Measurements from ENCODE around the gene MYO18B.
"Not testable (repeated sequence)": the region's sequence is repeated elsewhere in the genome, so short reads cannot be mapped to it uniquely, and the experiment has no call there.

Gene MYO18B

DNA sequence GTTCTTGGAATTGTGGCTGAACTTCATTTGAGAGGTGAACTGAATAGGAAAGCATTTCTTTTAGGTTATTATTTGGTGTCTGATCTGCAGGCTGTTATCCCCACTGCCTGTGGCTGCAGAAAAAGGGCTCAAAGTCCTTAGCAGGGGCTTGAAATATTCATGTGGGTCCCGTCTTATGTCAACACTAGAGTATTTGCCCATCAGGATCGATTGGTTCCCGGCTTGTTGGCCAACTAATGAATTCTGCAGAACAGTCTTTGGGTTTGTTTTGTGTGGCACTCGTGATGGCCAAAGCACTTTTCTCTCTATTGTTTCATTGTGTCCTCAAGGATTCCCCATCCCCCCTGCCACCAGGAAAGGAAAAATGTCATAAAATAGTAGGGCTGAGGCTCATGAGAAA is 211.9 kb downstream of the MYO18B start:
- no peak for DNase-seq

DNA sequence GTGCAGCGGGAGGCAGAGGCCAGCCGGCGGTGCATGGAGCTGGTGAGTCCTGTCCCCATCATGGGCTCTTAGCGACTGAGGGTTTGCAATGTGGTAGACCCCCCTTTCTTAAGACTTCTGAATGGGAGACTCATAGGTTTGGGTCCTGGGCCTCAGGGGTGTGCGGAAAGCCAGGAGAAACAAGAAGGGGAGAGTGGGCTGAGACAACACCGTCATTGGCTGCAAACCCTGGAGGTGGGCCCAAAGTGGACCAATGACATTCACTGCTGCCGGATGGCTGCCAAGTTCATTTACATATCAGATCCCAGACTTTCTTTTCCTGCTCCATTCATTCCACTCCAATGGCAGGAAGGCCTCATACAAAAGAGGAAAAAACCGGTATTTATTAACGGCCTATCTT is 213.3 kb downstream of the MYO18B start:
- no peak for DNase-seq

DNA sequence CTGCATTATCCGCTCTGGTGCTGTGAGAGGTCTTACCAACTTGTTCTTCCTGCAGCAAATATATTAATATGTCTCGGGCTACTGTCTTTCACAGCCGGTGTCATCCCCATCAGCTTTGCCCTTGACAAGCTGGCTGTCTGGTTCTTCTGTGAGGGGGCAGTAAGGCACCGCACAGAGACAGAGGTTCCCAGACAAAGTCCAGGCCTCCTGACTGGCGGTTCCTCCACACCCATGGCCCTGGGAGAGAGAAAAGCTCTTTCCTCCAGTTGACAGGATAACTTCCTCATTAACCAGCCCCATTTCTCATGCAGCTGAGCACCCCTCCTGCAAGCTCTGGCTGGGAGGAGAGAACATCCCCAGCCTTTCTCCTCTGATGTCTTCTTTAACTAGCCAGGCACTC is 214.8 kb downstream of the MYO18B start:
- no peak for DNase-seq

DNA sequence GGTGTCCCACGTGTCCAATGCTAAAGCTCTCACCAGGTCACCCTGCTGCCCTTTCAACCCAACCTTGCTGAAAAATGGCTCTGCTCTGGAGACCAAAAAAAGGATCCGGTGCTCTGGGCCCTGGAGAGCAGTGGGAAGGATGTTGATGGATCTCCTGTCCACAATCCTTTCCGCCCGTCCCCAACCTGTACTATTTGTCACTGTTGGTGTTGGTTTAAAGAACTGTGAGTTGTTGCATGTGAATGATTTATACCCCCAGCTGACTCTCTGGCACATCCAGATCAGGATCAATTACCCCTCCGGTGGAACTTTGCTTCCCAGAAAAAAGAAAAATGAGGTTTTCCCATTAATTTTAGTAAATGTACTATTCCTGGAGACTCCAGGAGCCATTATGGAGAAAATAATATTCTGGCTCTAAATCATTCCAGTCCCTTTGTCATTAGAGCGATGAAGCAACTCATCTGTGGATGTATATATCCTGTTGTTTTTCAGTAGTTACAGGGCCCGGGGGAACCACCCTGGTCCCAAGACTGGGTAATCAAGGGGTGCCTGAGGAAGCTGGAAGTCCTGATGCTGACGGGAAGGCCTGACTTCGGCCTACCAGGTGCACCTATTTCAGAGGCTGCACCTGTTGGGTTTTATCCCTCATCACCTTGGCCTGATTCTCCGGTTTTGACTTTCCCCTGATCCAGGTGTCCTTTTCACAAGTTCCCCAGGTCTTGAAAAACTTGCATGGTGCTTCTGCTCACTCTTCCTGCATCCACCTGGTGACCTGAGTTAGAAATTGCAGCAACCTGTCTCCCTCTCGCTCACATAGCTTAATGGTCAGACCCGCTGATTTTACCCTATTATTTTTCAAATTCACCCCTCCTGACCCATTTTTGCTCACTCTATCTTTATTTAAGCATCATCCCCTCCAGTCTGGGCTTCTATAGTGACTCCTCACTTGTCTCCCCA is 218.1 kb downstream of the MYO18B start:
- DNase-seq: no peak

DNA sequence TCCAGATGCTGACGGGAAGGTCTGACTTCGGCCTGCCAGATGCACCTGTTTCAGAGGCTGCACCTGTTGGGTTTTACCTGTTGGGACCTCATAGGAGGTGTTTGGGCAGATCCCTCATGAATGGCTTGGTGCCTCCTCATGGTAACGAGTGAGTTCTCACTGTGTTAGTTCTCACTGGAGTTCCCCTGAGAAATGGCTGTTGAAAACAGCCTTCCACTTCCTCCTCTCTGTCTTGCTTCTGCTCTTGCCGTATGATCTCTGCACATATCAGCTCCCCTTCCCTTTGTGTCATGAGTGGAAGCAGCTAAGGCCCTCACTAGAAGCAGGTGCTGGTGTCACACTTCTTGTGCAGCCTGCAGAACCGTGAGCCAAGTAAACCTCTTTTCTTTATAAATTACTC is 219.7 kb downstream of the MYO18B start:
- no peak for DNase-seq

DNA sequence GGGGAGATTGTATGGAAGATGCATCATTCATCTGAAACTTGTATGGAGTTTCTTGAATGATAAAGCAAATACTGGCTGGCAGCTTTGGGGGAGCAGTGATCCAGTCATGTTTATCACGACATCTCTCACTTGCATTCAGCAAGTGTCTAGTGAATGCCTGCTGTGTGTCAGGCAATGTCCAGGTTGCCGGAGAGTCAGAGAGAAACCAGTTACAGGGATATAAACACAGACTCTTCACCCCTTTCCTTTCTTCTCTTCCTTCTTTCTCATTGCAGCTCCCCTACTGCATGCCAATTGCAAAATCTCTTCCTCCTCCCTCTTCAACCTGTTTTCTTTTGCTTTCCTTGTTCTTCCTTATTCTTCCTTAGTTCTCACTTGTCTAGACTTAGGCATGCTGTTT is 220.7 kb downstream of the MYO18B start:
- DNase-seq: no peak

DNA sequence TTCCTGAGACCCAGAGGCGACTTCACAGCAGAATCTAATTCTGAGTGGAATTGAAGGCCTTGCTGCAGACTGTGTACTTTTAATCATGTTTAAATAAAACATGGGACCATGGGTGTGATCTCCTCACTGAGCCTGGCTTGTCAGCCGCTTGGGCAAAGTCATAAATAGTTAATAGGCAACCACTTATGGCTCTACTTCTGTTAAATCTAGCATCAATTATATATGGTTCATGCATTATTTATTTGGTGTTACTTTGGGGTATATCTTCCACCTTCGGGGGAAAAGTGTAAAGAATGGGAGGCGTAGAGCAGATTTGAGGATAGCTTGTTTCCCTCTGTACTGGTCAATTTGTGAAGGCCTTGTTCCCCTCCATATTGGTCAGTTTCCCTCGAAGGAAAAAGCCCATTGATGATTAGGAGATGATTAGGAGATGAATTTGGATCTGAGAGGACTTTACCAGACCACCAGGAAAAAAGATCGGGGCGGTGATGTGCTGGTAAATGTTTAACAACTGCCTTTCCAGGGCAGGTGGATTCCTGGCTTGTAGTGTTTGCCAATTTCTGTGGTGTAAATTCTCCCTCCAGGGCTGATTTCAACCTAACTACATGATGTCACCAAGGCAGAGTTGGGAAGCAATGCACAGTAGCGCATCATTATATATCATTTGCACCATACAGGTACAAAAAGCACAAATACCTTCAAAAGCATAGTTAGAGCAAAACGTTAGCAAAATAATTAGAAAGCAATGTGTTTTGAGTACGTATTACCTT is 223.2 kb downstream of the MYO18B start:
- no peak for DNase-seq

DNA sequence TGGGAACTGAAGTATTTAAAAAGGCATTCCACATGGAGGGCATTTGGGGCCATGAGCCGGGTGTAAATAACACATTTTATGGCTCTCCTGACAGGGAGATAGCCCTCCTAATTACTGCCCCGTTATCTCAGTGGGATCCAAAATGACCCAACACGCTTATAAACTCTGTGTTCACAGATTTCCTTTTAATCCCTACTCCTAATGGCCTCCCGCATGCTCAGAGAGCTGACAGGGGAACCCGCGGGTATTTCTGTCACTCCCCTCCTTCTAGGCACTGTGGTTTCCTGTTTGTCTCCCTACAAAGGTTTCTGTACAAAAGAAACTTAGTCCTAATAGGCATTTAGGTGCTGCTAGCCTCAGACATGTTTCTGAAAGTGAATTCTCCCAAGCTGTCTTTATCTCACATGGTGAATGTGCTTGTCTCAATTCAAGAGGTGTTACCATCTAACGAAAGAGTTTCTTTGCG is 224.5 kb downstream of the MYO18B start:
- DNase-seq: no peak

DNA sequence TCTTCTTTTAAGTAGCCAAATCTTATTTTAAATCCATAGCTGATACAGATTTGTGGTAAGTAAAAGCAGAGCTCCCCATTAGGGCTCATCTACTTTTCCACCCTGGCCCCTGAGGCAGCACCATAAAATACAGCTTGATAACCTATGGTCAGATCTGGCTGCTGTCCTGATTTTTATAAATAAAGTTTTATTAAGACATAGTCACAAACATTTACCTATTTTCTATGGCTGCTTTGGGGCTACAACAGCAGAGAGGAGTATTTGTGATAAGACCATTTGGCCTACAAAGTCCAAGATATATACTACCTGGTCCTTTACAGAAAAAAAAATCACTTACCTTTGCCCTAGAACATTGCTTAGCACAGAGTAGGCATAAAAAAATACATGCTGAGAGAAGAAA is 227.3 kb downstream of the MYO18B start:
- DNase-seq: no peak

DNA sequence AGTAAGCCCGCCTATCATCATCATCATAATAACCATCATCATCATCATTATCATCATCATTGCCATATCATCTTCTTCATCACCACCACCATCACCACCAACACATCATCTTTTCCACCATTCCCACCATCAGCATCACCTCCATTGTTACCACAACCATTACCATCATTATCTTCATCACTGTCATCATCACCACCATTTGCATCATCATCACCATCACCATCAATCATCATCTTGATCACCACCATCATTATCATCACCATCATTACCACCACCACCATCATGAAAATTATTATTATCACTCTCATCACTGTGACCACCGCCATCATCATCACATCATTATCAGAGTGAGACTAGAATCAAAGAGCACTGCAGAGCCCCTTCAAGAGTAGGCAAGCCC is 227.9 kb downstream of the MYO18B start:
- no peak for DNase-seq

DNA sequence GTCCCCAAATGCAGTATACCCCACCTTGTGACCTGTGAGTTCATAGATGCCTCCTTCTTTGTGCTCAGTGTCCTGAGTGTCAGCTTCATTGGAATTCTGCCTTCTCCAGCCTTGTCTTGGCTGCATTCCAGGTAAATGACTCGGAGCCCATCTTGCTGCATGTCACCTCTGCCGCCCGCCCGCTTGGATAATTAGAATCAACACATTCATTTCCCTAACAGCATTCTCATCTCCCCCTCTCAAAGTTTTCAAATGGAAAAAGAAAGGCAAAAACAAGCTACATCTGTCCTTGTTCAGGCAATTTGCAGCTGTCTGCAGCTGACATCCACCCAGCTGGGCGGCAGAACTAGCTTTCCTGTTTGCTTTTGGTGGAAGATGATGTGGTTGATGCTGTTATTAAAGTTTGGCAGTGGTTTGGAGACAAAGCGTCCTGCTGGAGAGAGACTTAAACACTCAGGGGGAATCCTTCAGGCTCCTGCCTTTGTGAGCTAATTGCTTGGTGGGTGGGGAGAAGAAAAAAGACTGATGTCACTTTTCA is 228.5 kb downstream of the MYO18B start:
- DNase-seq: peak; percentile 62

DNA sequence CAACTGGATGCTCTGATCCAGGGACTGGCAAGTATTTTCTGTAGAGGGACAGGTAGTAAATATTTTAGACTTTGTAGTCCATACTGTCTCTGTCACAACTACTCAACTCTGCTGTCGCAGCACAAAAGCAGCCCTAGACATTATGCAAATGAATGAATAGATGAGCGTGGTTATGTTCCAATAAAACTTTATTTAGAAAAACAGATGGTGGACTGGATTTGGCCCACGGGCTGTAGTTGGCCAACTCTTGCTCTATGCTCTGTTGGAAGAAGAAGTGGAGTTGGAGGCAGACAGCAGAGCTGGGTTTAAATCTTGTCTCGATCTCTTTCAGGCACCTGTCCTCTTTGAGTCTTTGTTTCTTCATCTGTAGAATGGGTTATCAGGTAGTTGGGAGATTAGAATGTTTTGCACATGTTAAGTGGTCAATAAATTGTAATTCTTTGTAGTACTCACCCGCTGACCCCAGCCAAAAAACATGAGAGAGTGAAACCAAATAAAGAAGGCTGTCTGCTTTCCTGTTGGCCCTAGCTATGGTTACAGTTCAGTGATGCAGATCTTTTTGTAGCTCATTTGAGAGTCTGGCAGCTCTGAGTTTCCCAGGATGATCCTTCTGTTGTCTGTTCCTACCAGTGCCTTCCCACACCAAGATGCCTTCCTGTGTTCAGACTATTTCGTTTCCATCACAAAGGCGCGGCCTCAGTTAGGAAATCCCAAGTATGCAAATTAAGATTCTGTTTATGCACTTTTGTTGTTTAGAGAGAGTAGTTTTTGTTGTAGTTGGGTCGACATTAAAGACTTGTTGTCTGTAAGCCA is 229.2 kb downstream of the MYO18B start:
- no peak for DNase-seq

DNA sequence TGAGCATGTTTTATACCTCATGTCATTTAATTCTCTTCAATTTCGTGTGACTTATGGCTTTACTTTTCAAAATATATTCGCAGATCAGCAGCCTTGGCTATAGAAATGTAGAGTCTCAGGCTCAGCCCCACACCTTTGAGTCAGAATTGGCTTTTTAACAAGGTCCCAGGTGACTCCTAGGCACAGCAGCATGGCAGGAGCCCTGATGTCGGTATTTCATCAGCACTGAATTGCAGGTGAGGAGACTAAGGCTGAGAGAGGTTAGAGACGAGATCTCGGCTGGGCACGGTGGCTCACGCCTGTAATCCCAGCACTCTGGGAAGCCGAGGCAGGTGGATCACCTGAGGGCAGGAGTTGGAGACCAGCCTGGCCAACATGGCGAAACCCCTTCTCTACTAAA is 230.4 kb downstream of the MYO18B start:
- DNase-seq: no peak

DNA sequence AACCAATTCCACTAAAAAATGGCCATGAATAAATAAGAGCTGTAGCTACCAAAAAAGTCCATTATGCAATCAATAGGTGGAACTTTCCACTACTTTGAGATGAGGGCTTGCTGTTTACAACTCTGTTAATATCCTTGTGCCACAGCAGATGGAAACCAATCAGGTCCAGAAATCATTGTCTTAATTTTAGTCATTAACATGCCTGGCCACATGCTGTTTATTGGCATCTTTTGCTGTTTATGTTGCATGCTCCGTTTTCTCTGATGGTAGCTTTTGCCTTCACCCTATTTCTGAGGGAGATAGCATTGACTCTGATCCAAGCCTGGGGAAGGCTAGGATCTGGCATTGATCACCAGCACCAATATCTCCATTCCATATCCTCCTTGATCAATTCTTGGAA is 234.4 kb downstream of the MYO18B start:
- no peak for DNase-seq

DNA sequence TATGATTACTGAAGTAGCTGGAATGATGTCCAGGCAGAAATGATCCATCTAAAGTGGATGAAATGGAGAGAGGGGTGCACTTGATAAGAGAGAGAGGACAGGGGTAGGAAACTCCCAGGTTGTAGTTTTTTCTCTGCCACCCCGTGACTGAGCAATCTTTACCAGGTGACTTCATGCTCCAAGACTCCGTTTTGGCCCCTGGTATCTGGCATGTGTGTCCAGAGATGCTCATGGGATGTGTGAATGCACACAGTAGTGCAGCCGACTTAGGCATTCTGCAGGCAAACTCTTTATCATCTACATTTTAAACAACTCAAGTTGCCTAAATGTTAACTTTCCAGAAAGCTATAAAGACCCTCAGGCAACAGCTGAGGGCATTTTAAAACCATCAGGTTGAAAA is 238.0 kb downstream of the MYO18B start:
- no peak for DNase-seq

DNA sequence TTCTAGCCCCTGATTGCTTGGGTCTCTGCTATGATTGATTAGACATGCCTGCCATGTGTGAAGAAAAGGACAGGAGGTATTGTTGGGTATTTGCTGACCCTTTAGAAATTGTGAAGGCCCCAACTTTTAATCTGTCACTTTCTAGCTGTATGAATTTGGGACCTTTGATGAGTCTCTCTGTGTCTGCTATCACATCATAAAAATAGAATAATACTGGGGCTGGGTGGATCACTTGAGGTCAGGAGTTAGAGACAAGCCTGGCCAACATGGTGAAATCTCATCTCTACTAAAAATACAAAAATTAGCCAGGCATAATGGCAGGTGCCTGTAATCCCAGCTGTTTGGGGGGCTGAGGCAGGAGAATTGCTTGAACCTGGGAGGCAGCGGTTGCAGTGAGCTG is 242.9 kb downstream of the MYO18B start:
- not testable (repeated sequence) for DNase-seq

DNA sequence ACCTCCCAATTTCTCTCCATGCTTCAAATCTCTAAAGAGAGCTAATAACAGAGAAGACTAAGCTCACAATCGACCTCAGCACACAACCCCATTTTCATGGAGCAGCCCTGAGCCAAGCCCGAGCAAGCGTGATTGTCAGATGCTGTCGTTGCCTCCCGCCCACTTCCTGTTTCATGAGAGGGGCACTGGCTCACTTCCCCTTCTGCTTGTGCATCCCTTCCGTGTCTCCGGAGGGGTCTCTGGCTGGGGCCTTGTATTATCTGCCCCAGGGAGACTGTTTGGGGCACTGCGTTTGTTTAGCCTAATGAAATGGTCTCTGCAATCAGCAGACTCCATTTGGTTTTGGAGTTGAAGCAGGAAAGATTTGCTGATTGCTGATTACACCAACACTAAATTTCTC is 246.0 kb downstream of the MYO18B start:
- no peak for DNase-seq

DNA sequence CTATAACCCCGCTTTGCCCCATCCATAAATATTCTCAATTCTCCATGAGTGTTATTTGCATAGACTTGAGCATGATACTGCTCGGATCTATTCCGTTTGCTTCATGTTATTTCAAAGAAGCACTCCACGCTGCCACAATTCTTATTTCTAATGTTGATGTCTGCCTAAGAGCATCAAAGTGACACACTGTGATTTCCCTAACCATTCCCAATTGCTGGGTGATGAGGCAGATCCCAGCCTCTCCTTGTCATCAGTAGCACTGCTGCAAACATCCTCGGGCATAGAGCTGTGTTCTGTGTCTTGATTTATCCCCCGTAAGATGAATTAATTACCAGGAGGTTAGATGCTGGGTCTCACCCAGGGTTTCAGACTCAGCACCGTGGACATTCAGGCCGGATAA is 249.0 kb downstream of the MYO18B start:
- no peak for DNase-seq

DNA sequence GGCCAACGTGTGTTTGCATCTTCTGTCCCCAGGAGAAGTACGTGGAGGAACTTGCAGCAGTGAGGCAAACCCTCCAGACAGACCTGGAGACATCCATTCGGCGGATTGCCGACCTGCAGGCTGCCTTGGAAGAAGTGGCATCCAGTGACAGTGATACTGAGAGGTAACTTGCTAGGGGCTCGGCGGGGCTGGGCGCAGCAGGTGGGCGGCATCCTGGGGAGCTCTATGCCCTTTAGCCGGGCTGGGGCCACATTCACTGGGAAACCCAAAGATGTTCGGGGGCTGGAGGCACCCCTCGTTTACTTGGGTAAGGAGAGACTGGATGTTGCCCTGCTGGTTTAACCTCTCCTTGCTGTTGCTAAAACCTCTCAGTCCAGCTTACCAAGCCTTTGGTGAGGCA is 250.3 kb downstream of the MYO18B start:
- DNase-seq: no peak

DNA sequence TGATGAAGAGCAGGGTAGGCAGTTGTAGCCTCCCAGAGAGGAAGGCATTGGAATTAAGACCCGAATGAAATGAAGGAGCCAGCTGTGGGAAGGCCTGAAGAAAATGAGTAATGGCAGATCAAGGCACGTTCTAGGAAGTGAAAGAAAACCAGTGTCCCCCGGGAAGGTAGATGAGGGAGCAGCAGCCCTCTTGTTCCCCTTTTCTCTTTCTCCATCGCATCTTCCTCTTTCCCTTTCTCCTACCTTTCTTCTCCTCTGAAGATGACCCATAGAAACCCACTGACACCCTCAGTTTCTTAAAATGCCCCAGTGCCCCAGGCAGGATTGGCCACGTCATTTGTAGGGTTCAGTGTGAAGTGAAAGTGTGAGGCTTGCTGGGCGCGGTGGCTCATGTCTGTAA is 254.7 kb downstream of the MYO18B start:
- DNase-seq: no peak

DNA sequence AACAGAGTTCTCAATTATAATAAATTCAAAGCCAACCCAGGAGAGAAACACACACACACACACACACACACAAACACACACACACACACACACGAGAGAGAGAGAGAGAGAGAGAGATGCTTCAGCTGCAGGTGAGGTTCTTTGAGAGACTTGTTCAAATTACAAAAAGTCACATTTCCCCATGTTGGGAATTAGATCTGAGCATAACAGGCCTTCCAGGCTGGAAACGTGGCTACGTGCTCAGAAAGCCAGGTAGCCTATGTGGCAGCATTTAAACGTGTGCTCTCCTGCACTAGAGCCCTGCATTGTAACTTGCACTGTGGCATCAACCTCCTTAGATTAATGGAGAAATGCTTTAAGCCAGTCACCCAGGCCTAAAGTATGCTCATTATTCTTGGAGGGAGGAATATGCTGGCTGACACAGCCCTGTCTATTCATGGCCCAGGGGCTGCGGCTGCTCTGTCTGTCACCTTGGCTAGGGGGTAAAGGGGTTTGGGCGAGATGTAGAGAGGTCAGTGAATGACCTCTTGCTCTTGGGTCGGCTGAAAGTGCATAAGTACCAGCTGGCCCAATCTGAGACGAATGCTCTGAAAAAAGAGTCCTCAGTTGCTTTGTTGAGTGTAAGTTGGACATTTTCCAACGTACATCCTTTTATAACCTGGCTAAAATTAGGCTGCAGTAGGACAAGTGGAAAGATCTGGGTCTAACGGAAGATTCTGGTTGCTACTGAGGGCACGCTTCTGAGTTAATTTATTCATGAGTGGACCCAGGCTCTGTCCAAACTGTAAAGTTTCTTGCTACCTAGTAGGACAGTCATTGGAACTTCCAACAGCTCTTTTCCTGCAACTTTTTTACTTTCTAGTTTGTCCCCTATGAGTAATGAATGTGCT is 256.1 kb downstream of the MYO18B start:
- no peak for DNase-seq

DNA sequence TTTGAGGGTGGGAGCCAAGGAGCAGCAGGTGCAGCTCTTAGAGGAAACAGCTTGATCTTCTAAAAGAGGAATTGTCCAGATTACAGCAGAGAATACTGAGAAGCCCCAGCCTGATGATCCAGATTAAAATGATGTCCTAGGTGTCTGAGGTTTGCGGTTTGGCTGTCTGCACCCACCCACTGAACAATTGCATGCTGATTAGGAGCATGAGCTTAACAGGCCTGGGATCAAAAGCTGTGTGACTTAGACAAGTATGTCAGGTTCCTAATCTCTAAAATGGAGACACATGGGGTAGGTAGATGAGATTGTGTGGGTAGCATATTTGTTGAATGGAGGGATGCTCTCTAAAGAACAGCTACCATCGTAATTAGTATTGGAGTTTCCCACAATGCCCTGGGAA is 260.5 kb downstream of the MYO18B start:
- no peak for DNase-seq

Data from NCI-H1694 (cell line).